ENCODE results near the gene FTHL17.

The FTHL17 gene

DNA sequence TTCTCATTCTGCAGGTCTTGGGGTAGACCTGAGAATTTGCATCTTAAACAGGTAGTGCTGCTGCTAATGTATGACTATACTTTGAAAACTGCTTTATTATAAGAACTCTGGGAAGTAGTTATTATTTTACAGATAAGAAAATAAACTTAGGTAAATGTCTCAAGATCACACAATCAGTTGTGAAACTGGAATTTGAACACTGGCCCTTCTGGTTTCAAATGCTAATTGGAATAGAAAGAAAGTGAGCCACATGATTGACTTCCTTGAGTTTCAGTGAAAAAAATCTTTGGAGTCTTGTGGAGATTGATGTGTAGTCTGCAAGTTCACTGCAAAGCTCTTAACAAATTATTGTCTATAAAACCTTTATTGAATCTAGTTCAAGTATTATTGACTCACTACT lies 44.5 kb downstream of the FTHL17 start:
- no peak overlapping the region for H3K9ac ChIP-seq (ENCODE audit: low read length)
- H3K36me3 ChIP-seq (ENCODE audit: control insufficient read depth, insufficient read depth, low read length), result no peaks in the 10 kb centered on the region
- H3K27me3 ChIP-seq (ENCODE audit: control insufficient read depth, insufficient read depth, low read length), result no peaks in the 10 kb centered on the region
- no peak overlapping the region for H3K4me3 ChIP-seq (ENCODE audit: low read length)
- no peak overlapping the region for H3K27ac ChIP-seq (ENCODE audit: low read depth, low read length)
- H3K4me1 ChIP-seq (ENCODE audit: control insufficient read depth, insufficient read depth, low read length), result no peaks in the 10 kb centered on the region

DNA sequence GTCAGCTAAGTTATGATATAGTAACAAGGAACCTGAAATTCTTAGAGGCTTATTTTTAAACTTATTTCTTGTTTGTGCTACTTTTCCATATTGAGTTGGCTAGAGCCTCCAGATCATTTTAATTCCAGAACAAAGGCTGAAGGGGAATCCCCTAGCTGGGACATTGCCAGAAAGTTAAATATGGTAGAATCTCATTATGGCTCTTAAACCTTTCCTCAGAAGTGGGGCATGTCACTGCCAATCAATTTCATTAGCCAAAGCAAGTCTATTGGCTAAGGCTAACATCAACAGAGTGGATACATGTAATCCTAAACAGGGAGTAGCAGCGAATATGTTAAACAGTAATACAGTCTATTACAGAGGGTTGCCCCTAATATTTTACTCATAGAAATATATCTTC lies 47.0 kb downstream of the FTHL17 start:
- no peaks in the 10 kb centered on the region for H3K27me3 ChIP-seq (ENCODE audit: control insufficient read depth, insufficient read depth, low read length)
- no peaks in the 10 kb centered on the region for H3K36me3 ChIP-seq (ENCODE audit: control insufficient read depth, insufficient read depth, low read length)
- no peak overlapping the region for H3K27ac ChIP-seq (ENCODE audit: low read depth, low read length)
- no peaks in the 10 kb centered on the region for H3K4me1 ChIP-seq (ENCODE audit: control insufficient read depth, insufficient read depth, low read length)
- no peak overlapping the region for H3K4me3 ChIP-seq (ENCODE audit: low read length)
- no peak overlapping the region for H3K9ac ChIP-seq (ENCODE audit: low read length)

- H3K4me3 ChIP-seq (ENCODE audit: low read length), result no peak overlapping the region
Observed at GRCh38 chrX:31021537-31021936, 50.3 kb downstream of the FTHL17 start.

More at GRCh38 chrX:31021537-31021936, 50.3 kb downstream of the FTHL17 start:
- no peak overlapping the region for H3K27ac ChIP-seq (ENCODE audit: low read depth, low read length)
- no peak overlapping the region for H3K9ac ChIP-seq (ENCODE audit: low read length)
- no peaks in the 10 kb centered on the region for H3K4me1 ChIP-seq (ENCODE audit: control insufficient read depth, insufficient read depth, low read length)
- no peaks in the 10 kb centered on the region for H3K27me3 ChIP-seq (ENCODE audit: control insufficient read depth, insufficient read depth, low read length)
- H3K36me3 ChIP-seq (ENCODE audit: control insufficient read depth, insufficient read depth, low read length), result no peaks in the 10 kb centered on the region

All from rectal smooth muscle tissue (tissue), 1 donor.